GM19455 (cell line): Measurements from ENCODE around the gene SLC4A8.

ENCODE experiments used
- ATAC-seq: cut with Tn5 transposase; IDR thresholded peaks from one replicate; pipeline ENCODE4 v1.9.1; 2021; ENCODE audit not compliant: unreplicated experiment

Gene SLC4A8

GRCh38 chr12:51424662-51425539 is at the start of gene SLC4A8:
SLC4A8 (plus strand) TSS chr12:51424831; CDS start chr12:51424988, 157 bp downstream.
- ATAC-seq, result peak; percentile 86

DNA sequence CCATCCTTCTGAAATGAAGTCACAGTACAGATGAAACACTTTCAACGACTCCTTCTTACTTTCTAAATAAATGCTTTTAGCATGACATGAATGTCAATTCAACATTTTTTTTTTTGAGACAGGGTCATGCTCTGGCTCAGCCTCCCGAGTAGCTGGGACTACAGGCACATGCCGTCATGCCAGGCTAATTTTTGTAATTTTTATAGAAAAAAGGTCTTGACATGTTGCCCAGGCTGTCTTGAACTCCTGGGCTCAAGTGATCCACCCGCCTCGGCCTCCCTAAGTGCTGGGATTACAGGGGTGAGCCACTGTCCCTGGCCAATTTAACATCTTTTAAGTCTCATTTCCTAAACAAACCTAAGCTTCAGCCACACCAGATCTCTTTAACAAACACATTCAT is 49.8 kb upstream of the SLC4A8 start:
- ATAC-seq, result no peak

DNA sequence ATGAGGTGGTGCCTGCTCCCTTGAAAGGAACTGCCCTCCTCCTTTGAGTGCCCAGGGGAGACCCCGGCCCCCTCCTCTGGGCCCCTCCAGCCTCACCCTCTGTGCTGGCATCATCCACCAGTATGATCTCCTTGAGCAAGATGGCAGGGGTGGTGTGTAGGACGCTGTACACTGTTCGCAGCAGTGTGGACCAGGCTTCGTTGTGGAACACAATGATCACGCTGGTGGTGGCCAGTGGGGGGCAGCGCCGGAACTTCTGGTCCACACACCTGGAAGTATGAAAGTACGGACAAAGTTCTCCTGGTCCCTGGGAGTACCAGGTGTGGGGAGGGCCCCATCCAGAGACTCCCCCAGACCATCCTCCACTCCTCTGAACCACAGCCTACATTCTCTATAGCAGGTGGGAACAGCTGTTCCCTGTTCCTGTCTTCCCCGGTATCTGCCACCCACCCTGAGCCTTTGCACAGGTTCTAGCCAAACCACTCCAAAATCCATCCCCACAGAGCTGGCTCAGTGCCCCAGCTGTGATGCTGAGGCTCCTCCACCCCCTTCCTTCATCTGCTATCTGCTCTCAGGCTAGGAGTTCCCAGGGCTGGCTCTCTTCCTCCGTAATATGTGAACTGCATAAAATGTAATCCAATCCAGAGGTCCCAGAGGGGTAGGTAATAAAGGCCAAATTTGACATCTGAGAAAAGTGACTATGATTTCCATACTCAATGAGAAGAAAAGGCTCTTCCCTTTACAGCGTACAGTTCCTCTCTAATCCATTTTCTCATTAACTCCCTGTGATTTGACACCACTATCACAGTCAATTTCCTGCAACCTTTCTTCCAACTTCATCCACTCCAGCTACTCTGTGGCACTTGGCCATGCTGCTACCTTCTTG is 47.3 kb upstream of the SLC4A8 start:
- no peak for ATAC-seq

DNA sequence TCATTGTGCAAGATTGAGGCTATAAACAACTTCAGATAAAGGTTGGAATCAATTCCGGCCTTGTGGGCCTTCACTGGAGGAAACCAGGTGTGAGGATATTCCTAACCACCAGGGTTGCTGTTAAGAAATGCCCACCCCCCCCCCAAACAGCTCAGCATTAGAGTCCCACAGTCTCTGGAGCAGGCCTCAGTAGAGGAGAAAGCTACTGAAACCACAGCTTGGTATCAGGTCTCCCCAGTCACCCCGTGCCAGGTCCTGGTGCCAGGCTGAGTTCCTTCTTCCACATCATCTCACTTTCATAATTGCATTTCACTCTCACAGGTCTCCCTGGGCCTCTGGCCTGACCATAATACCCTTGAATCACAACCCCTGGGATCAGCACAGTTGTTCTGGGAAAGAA is 45.9 kb upstream of the SLC4A8 start:
- no peak for ATAC-seq

- no peak for ATAC-seq
Observed at GRCh38 chr12:51379571-51379970, 45.1 kb upstream of the SLC4A8 start.

DNA sequence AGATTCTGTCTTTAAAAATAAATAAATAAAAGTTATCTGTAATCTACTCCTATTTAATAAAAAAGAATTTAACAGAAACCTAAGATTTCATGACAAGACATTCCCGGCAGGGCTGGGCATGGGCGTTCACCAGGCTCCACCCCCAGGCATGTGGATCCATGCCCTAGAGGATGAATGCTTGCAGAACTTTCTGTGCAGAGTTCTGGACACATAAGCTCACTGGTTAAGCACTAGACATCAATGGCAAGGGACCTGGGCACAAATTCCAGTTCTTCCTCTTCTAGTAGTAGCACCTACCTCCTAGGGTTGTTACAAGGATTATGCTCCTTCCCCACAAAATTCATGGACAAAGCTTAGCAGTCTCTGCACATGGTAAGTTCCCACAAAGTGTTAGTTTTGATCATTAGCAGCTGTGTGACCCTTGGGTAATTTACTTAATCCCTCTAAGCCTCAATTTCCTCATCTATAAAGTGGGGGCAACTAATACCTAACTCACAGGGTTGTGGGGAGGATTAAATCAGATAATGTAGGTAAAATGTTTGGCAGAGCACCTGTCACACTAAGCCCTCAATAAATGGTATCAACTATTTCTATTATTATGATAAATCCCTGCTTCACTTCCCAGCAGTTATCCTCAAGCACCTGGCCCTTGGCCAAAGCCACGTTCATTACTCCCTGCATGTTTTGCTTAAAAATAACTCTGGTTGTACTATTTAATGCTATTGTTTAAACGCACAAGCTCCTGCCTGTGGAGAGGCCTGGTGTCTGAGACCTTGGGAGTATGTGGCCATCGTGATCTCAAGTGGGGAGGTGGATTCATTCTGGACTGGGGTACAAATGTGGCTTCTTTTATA is 43.2 kb upstream of the SLC4A8 start:
- ATAC-seq, result no peak

DNA sequence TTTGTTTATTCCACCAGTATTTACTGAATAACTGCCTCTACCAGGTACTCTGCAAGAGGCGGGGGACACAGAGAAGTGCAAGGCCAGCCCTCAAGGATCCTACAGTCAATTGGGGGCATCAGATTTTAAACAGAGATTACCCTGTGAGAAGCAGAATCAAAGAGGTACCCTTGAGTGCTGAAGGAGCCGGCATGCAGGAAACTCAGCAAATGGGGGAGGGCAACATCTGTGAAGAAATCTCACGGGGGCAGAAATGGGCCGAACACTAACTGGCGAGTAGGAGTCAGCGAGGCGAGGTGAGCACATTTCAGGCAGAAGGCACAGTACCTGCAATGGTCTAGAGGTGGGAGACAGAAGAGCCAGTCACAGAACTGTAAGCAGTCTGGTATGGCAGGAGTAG is 42.5 kb upstream of the SLC4A8 start:
- ATAC-seq, result no peak

- no peak for ATAC-seq
Observed at GRCh38 chr12:51383269-51383905, 41.2 kb upstream of the SLC4A8 start.

DNA sequence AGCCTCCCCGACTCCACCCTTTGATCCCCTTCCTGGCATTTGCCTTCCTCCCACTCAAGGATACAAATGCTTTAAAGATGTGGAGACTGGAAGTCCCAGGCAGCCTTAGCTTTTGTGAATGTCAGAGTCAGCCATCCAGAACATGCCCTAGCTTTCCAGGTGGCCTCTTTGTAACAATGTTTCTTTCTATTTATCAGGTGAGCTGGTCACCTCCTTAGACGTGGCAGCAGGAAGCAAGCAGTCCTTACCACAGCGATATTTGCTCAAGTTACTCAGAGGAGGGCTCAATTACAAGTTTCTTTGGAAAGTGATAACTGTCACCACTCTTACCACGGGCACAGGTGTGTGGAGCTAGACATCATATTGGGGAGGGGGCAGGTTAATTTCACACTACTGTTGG is 38.3 kb upstream of the SLC4A8 start:
- no peak for ATAC-seq

DNA sequence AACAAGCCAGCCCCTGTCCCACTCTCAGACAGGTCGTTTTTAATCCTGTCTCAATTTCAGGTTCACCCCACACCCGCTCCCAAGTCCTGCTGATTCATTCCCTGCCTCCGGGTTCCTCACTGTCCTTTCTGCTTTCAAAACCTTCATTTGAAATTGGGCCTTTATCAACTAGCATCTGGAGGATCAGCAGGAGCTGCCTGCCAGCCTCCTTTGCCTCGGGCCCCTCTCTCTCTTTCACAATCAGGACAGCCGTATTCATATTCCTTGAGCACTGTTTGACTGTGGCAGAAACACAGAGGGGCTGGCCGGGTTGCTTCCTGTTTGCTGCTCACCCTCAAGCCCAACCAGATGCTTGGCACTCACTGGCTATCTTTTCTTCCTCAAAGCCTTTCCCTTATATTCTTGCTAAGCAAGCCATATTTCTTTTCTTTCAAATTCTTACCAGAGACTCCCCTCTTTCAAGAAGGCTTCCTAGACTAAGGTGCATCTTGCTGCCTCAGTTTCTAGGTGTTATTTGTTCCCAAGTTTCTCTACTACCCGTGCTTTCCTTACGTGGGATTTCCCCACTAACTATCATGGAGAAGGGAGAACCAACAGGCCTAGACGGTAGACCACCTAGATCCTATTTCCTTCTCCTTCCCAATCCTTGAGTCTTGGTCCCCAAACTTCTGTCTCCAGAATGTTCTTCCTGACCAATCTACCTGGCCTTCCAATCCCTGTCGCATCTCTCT is 36.4 kb upstream of the SLC4A8 start:
- no peak for ATAC-seq

GRCh38 chr12:51388846-51389245 is 35.8 kb upstream of the SLC4A8 start:
- no peak for ATAC-seq

DNA sequence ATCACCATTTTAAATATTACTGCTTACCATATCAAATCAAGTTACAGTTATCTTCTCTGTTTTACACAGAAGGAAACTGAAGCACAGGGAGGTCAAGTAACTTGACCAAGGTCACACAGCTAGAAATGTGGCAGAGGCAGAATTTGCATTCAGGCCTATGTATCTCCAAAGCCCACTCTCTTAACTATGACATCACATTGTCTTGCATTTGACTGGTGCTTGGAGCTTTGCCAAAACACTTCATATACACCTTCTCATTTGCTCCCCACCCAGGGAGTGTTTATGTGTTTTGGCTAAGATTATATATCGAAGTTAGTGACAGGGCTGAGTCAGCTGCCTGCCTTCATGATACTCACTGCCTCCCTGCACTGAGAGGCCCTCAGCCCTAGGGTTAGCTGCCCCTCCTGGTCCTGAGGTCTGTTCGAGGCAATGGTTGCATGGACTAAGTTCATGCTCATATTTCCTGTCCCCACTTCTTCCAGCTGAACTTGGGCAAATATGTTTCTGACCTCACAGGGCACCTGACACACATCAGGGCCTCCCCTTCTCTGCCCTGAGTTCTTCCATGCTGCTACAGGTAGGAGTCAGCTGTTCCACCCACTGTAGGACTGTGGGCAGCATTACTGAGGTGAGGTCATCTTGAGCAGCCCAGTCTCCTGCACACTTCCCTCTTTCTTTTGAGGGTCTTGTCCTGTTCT is 35.2 kb upstream of the SLC4A8 start:
- ATAC-seq, result no peak

GRCh38 chr12:51390457-51390856 is 34.2 kb upstream of the SLC4A8 start:
- ATAC-seq, result no peak

GRCh38 chr12:51390891-51391282 is 33.7 kb upstream of the SLC4A8 start:
- ATAC-seq, result peak; percentile 10

DNA sequence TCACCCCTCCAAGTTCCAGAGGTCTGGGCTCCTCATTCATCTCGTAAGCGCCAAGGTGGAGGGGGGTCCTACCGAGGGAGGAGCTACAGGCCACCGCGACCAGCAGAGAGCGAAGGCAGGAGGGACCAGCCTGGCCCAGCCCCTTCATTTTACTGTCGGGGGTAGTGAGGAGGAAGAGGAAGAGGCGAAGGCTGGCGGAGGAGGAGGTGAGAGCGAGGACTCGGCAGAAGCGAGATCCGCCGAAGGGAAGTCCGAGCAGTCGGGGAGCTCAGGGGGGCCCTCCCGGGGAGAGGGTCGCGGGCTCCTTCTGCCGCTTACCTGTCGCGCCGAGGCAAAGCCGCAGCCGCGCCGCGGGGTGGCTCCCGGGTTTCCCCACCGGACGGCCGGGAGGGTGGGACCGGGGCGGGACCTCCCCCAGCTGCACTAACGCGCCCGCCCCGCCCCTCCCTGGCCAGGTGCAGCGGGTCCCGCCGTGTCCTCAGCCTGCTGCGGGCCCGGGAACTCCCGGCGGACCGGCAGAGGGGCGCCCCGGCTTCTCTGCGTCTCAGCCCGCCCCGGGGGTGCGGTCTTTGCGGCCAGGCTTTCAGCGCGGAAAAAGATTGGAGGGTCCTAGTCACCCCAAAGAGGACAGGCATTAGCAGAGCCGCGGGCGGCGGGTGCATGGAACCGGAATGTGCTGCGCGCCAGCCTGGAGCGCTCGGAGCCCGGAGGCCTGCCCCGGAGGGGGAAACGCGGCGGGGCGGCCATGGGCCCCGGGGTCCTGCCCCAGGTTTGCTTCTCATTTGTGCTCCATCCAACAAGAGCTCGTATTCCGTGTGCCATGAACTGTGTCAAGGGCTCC is 33.1 kb upstream of the SLC4A8 start, which contains the start of gene GALNT6:
Gene GALNT6, minus strand, starts transcription at position 124 of the 841 bp plus-strand sequence. CDS start 11,625 bp downstream, outside the sequence.
- ATAC-seq, result peak; percentile 50

DNA sequence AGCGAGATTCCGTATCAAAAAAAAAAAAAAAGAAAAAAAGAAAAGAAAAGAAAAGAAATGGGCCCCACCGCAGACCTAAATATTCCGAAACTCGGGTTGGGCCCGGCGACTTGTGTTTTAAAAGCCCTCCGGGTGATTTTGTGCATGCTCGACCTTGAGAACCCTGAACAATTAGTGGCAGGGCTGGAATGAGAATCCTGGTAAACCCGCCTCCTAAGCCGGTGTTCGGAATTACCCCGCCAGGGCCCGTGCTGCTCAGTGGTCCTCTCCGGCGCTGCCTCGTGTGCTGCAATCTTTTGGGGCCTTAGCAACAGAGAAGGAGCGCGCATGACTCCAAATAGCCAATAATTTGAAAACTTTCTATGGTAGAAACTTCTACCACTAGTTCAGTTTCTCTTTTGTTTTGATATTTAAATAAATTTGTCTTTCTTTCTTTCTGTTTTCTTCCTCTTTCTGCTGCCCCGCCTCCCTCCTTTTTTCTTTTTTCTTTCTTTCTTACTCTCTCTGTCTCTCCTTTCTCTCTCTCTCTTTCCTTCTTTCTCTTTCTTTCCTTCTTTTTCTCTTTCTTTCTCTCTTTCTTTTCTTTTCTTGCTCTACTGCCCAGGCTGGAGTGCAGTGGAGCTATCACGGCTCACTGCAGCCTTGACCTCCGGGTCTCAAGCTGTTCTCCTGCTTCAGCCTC is 31.9 kb upstream of the SLC4A8 start:
- no peak for ATAC-seq

- ATAC-seq, result no peak
Observed at GRCh38 chr12:51393676-51394545, 30.7 kb upstream of the SLC4A8 start.
